ENCODE results near the gene EVI2B. TPM values are rescaled to one million over a fixed set of nuclear protein-coding genes. Genes with fewer than 3 reads are reported as not detected.

The EVI2B gene
- polyA plus RNA-seq, 3 donors: 166 to 267 (median 262) TPM

GRCh38 chr17:31308372-31309334 is 5.2 kb downstream of the EVI2B start:
- Histone ChIP-seq H3K9ac (ENCODE audit: insufficient read depth, low read length, poor library complexity, severe bottlenecking) (peak overlapping the region; percentile 88), H4K20me1 (ENCODE audit: insufficient read depth, low read length) (peaks cover 63% of the 10 kb centered on the region), H3K4me2 (replicated peaks; ENCODE audit: extremely low read depth, low read length, poor library complexity, severe bottlenecking) (peak overlapping the region; percentile 98), H3K9me3 (replicated peaks in 1 of 2; ENCODE audit: control insufficient read depth in 1 of 2, insufficient read depth in 1 of 2, low read length in 2 of 2) (no peaks in the 10 kb centered on the region), H3K27ac (ENCODE audit: low read depth in 1 of 2, low read length in 2 of 2) (peak overlapping the region; percentile 67 to 86), H3K79me2 (ENCODE audit: insufficient read depth, low read length) (peaks cover 100% of the 10 kb centered on the region), H3K27me3 (ENCODE audit: control insufficient read depth in 2 of 2, insufficient read depth in 2 of 2, low read length in 2 of 2) (no peaks in the 10 kb centered on the region), H3K4me3 (replicated peaks in 1 of 3; ENCODE audit: low read depth in 2 of 3, low read length in 3 of 3) (peak overlapping the region; percentile 90 to 100 (median 96)), H2AFZ (ENCODE audit: insufficient read depth, low read depth, low read length, poor library complexity, severe bottlenecking) (no peak overlapping the region), H3K4me1 (ENCODE audit: control insufficient read depth in 1 of 2, insufficient read depth in 2 of 2, low read length in 2 of 2) (peaks cover 27 to 53% of the 10 kb centered on the region in 2 donors), H3K36me3 (replicated peaks in 1 of 2; ENCODE audit: control insufficient read depth in 1 of 2, insufficient read depth in 2 of 2, low read length in 2 of 2) (peaks cover 37 to 44% of the 10 kb centered on the region in 2 donors)
- H3K9me3 Mint-ChIP-seq: peaks cover 0 to 3% (median 0%) of the 10 kb centered on the region in 7 donors
- TF ChIP-seq, protein P1, sequence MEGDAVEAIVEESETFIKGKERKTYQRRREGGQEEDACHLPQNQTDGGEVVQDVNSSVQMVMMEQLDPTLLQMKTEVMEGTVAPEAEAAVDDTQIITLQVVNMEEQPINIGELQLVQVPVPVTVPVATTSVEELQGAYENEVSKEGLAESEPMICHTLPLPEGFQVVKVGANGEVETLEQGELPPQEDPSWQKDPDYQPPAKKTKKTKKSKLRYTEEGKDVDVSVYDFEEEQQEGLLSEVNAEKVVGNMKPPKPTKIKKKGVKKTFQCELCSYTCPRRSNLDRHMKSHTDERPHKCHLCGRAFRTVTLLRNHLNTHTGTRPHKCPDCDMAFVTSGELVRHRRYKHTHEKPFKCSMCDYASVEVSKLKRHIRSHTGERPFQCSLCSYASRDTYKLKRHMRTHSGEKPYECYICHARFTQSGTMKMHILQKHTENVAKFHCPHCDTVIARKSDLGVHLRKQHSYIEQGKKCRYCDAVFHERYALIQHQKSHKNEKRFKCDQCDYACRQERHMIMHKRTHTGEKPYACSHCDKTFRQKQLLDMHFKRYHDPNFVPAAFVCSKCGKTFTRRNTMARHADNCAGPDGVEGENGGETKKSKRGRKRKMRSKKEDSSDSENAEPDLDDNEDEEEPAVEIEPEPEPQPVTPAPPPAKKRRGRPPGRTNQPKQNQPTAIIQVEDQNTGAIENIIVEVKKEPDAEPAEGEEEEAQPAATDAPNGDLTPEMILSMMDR (IDR thresholded peaks at IDR 0.05): no peak
- DNase-seq: peak; percentile 65 to 83 (median 71)
- intact Hi-C loops (cut with micrococcal nuclease): loop anchor here in 1 of 2 donors (10.0 kb wide), 1 partner anchor 484 kb away; the partner anchor contains the start of gene CRLF3
- H3K27ac Mint-ChIP-seq: peak overlapping the region; percentile 91 to 98 (median 96)
- no peaks in the 10 kb centered on the region for H3K27me3 Mint-ChIP-seq (ENCODE audit: low read depth in 3 of 3)
- H3K4me3 Mint-ChIP-seq: peak overlapping the region; percentile 95
- H3K36me3 Mint-ChIP-seq: peaks cover 52 to 55% of the 10 kb centered on the region in 2 donors
- 13% methylated on average over 4 of the region's 5 CpGs for WGBS (ENCODE audit: insufficient coverage)
- H3K4me1 Mint-ChIP-seq: peaks cover 50% of the 10 kb centered on the region

DNA sequence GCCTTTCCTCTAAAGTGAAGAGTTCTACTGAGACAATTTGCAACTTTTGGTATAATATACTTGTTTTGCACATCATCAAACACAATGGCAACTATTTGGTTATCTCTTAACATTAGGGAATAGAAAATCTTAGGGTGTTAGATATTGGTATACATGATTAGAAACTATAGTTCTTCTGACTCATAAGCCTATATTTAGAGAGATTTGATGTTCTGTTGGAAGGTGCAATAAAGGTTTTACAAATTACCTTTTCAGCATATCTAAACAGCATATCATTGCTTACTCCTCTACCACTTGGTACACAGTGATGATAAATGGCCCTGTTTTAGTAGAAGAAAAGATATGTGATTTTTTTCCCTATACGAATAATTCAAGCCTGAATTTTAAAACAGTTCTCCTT is 6.2 kb downstream of the EVI2B start:
- Histone ChIP-seq H3K9ac (ENCODE audit: insufficient read depth, low read length, poor library complexity, severe bottlenecking) (peak overlapping the region; percentile 88), H3K9me3 (replicated peaks in 1 of 2; ENCODE audit: control insufficient read depth in 1 of 2, insufficient read depth in 1 of 2, low read length in 2 of 2) (no peaks in the 10 kb centered on the region), H3K27ac (ENCODE audit: low read depth in 1 of 2, low read length in 2 of 2) (peak overlapping the region; percentile 67 to 86), H3K27me3 (ENCODE audit: control insufficient read depth in 2 of 2, insufficient read depth in 2 of 2, low read length in 2 of 2) (no peaks in the 10 kb centered on the region), H4K20me1 (ENCODE audit: insufficient read depth, low read length) (peaks cover 68% of the 10 kb centered on the region), H3K79me2 (ENCODE audit: insufficient read depth, low read length) (peaks cover 100% of the 10 kb centered on the region), H3K4me2 (replicated peaks; ENCODE audit: extremely low read depth, low read length, poor library complexity, severe bottlenecking) (peak overlapping the region; percentile 98), H3K36me3 (replicated peaks in 1 of 2; ENCODE audit: control insufficient read depth in 1 of 2, insufficient read depth in 2 of 2, low read length in 2 of 2) (peaks cover 45 to 54% of the 10 kb centered on the region in 2 donors), H2AFZ (ENCODE audit: insufficient read depth, low read depth, low read length, poor library complexity, severe bottlenecking) (no peak overlapping the region), H3K4me3 (replicated peaks in 1 of 3; ENCODE audit: low read depth in 2 of 3, low read length in 3 of 3) (peak overlapping the region; percentile 90 to 100 (median 96)), H3K4me1 (ENCODE audit: control insufficient read depth in 1 of 2, insufficient read depth in 2 of 2, low read length in 2 of 2) (peaks cover 27 to 53% of the 10 kb centered on the region in 2 donors)
- Mint-ChIP-seq H3K27me3 (ENCODE audit: low read depth in 3 of 3) (no peaks in the 10 kb centered on the region), H3K4me1 (peaks cover 51% of the 10 kb centered on the region), H3K4me3 (peak overlapping the region; percentile 95), H3K27ac (peak overlapping the region in 6 of 7 donors; percentile 32 to 98 (median 92)), H3K9me3 (peaks cover 0 to 3% (median 0%) of the 10 kb centered on the region in 7 donors), H3K36me3 (peaks cover 63 to 66% of the 10 kb centered on the region in 2 donors)
- intact Hi-C loops (cut with micrococcal nuclease): loop anchor here in 1 of 2 donors (10.0 kb wide), 1 partner anchor 483 kb away; the partner anchor contains the start of gene CRLF3
- no peak for DNase-seq
- TF ChIP-seq, protein P1 (IDR thresholded peaks at IDR 0.05): no peak
- no CpG with 5 or more reads among the region's 1 CpG for WGBS (ENCODE audit: insufficient coverage)

Data from CD14-positive monocyte (primary cell).